ENCODE measurements around the gene FAM76B.

FAM76B gene

GRCh38 chr11:95792700-95793099 is 3.1 kb upstream of the FAM76B start:
- no peak for DNase-seq (ENCODE audit: low read depth in 2 of 2, low spot score in 1 of 2)

- DNase-seq (ENCODE audit: low read depth in 2 of 2, low spot score in 1 of 2), result no peak
These were observed 2.6 kb upstream of the FAM76B start for GRCh38 chr11:95792200-95792599.

GRCh38 chr11:95791709-95792033 is 2.1 kb upstream of the FAM76B start:
- DNase-seq (ENCODE audit: low read depth in 2 of 2, low spot score in 1 of 2), result no peak

- DNase-seq (ENCODE audit: low read depth in 2 of 2, low spot score in 1 of 2), result peak; percentile 7 to 12
These were observed 1.5 kb upstream of the FAM76B start for GRCh38 chr11:95790933-95791708.

GRCh38 chr11:95790123-95790932 is 746 bp upstream of the FAM76B start, which contains the start of gene CEP57:
Gene CEP57, plus strand, starts transcription at chr11:95790498. Its CDS starts 201 bp downstream, at chr11:95790699.
- DNase-seq (ENCODE audit: low read depth in 2 of 2, low spot score in 1 of 2), result peak; percentile 92 to 95

- peak in 1 of 2 donors; percentile 3 for DNase-seq (ENCODE audit: low read depth in 2 of 2, low spot score in 1 of 2)
These were observed 569 bp downstream of the FAM76B start for GRCh38 chr11:95788921-95789505.

GRCh38 chr11:95780544-95780943 is 9.0 kb downstream of the FAM76B start:
- DNase-seq (ENCODE audit: low read depth in 2 of 2, low spot score in 1 of 2), result no peak

- DNase-seq (ENCODE audit: low read depth in 2 of 2, low spot score in 1 of 2), result no peak
These were observed 10.9 kb downstream of the FAM76B start for GRCh38 chr11:95778699-95779098.

GRCh38 chr11:95776859-95777258 is 12.7 kb downstream of the FAM76B start:
- DNase-seq (ENCODE audit: low read depth in 2 of 2, low spot score in 1 of 2), result no peak

- no peak for DNase-seq (ENCODE audit: low read depth in 2 of 2, low spot score in 1 of 2)
These were observed 21.1 kb downstream of the FAM76B start for GRCh38 chr11:95768521-95768920.

- DNase-seq (ENCODE audit: low read depth in 2 of 2, low spot score in 1 of 2), result no peak
These were observed 22.1 kb downstream of the FAM76B start for GRCh38 chr11:95767498-95767897.

GRCh38 chr11:95766701-95767100 is 22.9 kb downstream of the FAM76B start:
- DNase-seq (ENCODE audit: low read depth in 2 of 2, low spot score in 1 of 2), result no peak

- DNase-seq (ENCODE audit: low read depth in 2 of 2, low spot score in 1 of 2), result no peak
These were observed 25.2 kb downstream of the FAM76B start for GRCh38 chr11:95764267-95764898.

- DNase-seq (ENCODE audit: low read depth in 2 of 2, low spot score in 1 of 2), result no peak
These were observed 27.0 kb downstream of the FAM76B start for GRCh38 chr11:95762534-95762933.

- DNase-seq (ENCODE audit: low read depth in 2 of 2, low spot score in 1 of 2), result no peak
These were observed 28.6 kb downstream of the FAM76B start for GRCh38 chr11:95760941-95761340.

GRCh38 chr11:95751515-95751914 is 38.1 kb downstream of the FAM76B start:
- no peak for DNase-seq (ENCODE audit: low read depth in 2 of 2, low spot score in 1 of 2)

- no peak for DNase-seq (ENCODE audit: low read depth in 2 of 2, low spot score in 1 of 2)
These were observed 39.5 kb downstream of the FAM76B start for GRCh38 chr11:95750101-95750500.

GRCh38 chr11:95739108-95739938 is 50.3 kb downstream of the FAM76B start:
- DNase-seq (ENCODE audit: low read depth in 2 of 2, low spot score in 1 of 2), result no peak

- no peak for DNase-seq (ENCODE audit: low read depth in 2 of 2, low spot score in 1 of 2)
These were observed 52.8 kb downstream of the FAM76B start for GRCh38 chr11:95736809-95737208.

GRCh38 chr11:95736355-95736754 is 53.2 kb downstream of the FAM76B start:
- no peak for DNase-seq (ENCODE audit: low read depth in 2 of 2, low spot score in 1 of 2)
